GM18505 (cell line): ENCODE data around the gene FLG2.

Source experiments
- ATAC-seq: cut with Tn5 transposase; IDR thresholded peaks from one replicate; pipeline ENCODE4 v1.9.1; 2021; ENCODE audit not compliant: unreplicated experiment
- POLR2A ChIP-seq: IDR thresholded peaks from 4 replicates; pipeline ENCODE4 v1.6.1; 2011; ENCODE audit warnings: borderline replicate concordance; ENCODE audit not compliant: insufficient read depth, insufficient read length; ENCODE audit errors: extremely low read depth

The FLG2 gene

GRCh38 chr1:152359906-152360305 lies at the start of gene FLG2:
Gene FLG2 (minus strand): TSS chr1:152360006. CDS start chr1:152358884, 1,122 bp downstream.
- ATAC-seq = no peak
- TF ChIP-seq POLR2A = no peak

GRCh38 chr1:152408664-152409063 lies 48.9 kb upstream of the FLG2 start:
- TF ChIP-seq POLR2A = no peak
- no peak for ATAC-seq

- no peak for TF ChIP-seq POLR2A
- no peak for ATAC-seq
These were observed 39.2 kb upstream of the FLG2 start for GRCh38 chr1:152398812-152399698.

DNA sequence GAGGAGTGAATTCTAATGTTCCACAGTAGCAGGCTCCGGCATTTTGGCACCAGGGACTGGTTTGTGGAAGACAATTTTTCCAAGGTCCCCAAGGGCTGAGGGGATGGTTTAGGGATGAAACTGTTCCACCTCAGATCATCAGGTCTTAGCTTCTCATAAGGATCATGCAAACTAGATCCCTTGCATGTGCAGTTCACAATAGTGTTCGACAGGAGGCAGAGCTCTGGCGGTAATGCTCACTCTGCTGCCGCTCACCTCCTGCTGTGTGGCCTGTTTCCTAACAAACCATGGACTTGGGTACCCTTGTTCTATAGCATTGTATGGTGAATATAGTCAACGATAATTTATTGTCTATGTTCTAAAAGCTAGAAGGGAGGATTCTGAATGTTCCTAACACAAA lies 37.7 kb upstream of the FLG2 start:
- no peak for TF ChIP-seq POLR2A
- ATAC-seq = no peak

DNA sequence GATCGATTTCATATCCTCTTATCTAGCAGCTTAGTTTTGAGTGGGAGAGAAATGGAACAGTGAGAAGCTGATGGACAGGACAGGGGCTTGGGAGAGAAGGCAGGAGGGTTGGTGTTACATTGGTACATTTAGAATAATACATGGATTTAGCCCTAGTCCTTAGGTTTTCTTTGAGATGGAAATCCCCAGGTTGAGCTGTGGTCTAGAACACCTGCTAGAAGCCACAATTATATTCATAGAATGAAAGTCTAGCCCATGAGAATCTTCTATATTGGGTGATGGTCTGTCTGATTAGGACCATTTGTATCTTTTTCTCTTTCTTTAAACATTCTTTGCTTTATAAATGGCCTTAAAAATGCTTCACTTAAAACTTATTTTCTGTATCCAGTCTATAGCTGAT lies 34.3 kb upstream of the FLG2 start:
- no peak for TF ChIP-seq POLR2A
- no peak for ATAC-seq

DNA sequence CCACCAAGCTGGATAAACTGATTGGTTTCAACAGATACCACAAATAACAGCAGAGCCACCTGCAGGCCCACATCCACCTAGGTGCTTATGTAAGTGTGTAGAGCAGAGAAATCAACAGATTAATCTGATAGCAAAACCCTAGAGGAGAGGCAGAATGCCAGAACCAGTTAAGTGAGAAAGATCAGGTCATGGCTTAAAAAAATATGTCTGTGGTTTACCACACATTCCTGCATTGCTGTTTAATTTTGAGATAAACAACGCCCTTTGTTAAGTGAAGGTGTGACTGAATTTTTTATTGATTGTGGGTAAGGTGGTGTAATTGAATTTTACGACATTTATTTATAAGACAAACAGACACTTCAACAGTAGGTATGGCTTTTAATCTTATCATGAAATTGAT lies 33.1 kb upstream of the FLG2 start:
- no peak for TF ChIP-seq POLR2A
- ATAC-seq = no peak

DNA sequence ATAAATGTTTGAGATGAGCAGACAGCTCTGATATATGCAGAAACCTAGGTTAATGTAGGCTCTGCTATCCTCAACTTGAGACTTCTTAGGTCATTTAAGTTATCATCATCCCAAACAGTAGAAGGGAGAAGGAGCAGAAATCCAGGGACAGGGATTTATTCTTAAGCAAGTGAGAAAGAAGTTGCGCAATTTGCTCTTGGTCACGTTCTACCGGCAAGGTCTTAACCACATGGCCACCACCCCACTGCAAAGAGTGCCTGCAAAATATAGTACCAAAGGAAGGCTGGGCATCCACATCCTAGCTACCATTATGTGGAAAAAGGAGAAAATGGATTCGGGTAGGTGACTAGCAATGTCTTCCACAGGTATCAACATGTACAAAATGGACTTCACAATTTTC lies 29.1 kb upstream of the FLG2 start:
- no peak for ATAC-seq
- TF ChIP-seq POLR2A = no peak

- no peak for ATAC-seq
- TF ChIP-seq POLR2A = no peak
These were observed 27.1 kb upstream of the FLG2 start for GRCh38 chr1:152386940-152387339.

DNA sequence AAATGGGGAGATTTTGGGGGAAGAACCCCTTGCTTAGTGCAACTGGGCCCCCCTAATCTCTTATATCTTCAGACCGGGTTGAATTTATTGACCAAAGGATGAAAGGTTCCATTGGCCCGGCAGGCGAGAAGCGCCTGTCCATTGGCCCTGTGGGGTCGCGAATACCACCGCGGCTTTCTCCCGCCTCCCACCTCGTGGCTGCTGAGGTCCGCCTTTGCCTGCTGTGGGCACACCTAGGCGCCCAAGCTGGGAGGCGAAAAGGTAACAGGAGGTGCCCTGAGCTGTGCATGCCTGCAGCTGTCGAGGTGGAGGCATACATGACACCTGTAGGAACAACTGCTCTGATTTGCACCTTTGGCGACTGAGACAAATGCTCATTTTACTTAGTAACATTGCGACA lies 21.1 kb upstream of the FLG2 start:
- no peak for TF ChIP-seq POLR2A
- ATAC-seq = no peak

DNA sequence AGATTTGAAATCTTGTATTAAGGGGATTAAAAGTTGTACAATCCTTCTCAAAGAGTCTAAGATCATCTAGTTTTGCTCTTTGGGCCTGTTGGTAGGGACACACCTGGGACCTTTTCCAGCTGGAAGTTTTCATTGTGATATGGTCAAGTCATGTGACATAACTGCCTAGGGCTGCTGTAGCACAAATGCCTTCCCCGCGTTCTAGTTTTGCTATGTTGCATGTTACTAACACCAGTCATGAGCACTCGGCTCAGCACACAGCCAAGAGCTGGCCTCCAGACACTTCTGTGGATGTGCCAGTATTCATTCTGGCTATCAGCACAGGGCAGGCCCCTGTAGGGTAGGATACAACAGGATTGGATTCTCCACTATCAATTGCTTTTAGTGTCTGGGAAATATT lies 14.6 kb upstream of the FLG2 start:
- no peak for TF ChIP-seq POLR2A
- ATAC-seq = no peak

DNA sequence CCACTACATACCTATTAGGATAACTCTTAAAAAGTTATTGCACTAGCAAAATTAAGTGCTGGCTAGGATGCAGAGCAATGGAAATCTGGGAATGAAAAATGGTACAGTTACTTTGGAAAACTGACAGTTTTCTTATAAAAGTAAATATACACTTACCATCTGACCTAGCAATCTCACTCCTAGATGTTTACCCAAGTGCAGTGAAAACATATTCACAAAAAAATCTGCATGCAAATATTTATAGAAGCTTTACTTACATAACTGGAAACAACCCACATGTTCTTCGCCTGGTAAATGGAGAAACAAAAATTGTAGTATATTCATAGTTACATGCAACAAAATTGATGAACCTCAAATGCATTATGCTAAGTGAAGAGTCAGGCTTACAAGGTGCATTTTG lies 12.9 kb upstream of the FLG2 start:
- no peak for TF ChIP-seq POLR2A
- no peak for ATAC-seq

DNA sequence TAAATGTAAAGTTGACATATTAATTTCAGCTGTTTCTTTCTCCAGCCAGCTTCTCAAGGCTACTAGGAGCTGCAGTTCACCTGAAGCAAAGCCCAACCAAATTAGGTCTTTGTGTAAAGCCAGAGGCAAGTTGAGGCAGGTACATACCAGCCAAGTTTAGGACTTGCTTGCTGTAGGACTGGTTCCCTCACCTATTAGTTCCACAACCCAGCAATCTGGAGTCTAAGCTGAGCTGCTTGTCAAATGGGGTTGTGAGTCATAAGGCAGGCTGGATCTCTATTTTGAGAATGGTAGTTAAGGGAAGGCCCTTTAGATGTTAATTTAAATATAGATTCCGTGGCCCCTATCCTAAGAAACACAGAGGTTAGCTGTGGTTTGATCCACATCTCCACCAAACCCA lies 7.6 kb upstream of the FLG2 start:
- TF ChIP-seq POLR2A = no peak
- no peak for ATAC-seq

- ATAC-seq = no peak
- no peak for TF ChIP-seq POLR2A
These were observed 3.1 kb downstream of the FLG2 start for GRCh38 chr1:152356736-152357135.

- no peak for TF ChIP-seq POLR2A
- ATAC-seq = no peak
These were observed 10.2 kb downstream of the FLG2 start for GRCh38 chr1:152349611-152350010.
